NCI-H1048 (cell line): ENCODE measurements around the gene ESCO1.
"Not testable (repeated sequence)": the region's sequence is repeated elsewhere in the genome, so short reads cannot be mapped to it uniquely, and the experiment has no call there.

Source experiments
- DNase-seq: peaks from one replicate; lab custom pipeline; 2025; lab: John Stamatoyannopoulos, UW

The ESCO1 gene, protein sequence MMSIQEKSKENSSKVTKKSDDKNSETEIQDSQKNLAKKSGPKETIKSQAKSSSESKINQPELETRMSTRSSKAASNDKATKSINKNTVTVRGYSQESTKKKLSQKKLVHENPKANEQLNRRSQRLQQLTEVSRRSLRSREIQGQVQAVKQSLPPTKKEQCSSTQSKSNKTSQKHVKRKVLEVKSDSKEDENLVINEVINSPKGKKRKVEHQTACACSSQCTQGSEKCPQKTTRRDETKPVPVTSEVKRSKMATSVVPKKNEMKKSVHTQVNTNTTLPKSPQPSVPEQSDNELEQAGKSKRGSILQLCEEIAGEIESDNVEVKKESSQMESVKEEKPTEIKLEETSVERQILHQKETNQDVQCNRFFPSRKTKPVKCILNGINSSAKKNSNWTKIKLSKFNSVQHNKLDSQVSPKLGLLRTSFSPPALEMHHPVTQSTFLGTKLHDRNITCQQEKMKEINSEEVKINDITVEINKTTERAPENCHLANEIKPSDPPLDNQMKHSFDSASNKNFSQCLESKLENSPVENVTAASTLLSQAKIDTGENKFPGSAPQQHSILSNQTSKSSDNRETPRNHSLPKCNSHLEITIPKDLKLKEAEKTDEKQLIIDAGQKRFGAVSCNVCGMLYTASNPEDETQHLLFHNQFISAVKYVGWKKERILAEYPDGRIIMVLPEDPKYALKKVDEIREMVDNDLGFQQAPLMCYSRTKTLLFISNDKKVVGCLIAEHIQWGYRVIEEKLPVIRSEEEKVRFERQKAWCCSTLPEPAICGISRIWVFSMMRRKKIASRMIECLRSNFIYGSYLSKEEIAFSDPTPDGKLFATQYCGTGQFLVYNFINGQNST

DNA sequence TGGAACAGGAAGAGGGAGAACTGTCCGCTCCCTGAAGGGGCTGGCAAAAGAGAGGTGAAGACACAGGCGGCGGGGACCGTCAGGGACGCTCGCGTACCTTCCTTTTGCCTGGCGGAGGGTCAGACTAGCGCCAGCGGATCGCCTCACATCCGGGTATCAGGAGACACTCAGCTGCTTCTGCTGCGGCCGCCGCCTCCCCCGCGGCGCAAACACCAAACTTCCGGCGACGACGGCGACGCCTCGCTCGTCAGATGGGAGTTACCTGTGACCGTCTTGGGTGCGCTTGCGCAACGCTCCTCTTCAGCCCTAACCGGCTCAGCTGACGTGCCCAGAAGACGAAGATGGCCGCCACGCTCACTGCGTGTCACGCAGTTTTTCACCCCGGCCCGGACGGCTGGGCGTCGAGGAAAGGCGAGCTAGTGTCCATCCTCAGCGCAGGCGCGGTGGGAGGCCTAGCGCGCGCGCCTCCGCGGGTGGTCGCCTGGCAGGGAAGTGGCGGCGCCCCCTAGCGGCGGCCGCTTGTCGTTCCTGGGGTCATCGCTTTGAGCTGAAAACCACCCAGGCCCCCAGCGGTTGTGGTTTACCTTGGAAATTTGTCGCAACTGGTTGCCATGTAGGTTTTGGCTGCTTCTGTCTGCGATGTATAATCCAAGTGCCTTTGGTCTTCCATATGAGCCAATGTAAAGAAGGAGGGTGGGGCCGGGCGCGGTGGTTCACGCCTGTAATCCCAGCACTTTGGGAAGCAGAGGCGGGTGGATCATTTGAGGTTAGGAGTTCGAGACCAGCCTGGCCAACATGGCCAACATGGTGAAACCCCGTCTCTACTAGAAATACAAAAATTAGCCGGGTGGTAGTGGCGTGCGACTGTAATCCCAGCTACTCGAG is at the start of gene ESCO1:
ESCO1 (minus strand) TSS at position 179 of the 885 bp plus-strand sequence. CDS start 25,861 bp downstream, outside the sequence.
- DNase-seq: peak; percentile 90

DNA sequence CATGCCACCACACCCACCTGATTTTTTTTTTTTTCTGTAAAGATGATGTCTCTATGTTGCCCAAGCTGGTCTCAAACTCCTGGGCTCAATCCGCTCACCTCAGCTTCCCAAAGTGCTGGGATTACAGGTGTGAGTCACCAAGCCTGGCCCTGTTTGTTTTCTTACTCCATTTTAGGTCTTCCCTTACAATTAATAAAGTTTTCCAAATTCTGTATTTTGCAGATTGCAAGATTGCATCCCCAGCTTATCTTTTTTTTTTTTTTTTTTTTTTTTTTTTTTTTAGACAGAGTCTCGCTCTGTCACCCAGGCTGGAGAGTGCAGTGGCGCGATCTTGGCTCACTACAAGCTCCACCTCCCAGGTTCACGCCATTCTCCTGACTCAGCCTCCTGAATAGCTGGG is 39.9 kb upstream of the ESCO1 start:
- DNase-seq: not testable (repeated sequence)

DNA sequence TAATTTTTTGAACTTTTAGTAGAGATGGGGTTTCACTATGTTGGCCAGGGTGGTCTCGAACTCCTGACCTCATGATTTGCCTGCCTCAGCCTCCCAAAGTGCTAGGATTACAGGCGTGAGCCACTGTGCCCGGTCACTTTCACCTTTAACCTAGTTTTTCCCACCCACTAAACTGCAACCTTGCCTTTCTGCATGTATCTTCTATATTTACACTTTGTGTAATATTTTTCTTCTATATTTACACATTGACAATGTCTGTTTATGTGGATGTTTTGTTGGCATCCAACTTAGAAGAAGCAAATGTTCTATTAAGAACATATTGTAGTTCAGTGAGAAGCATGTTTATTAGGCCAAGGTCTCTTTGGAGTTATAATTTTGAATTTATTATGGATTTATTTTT is 38.3 kb upstream of the ESCO1 start:
- no peak for DNase-seq

DNA sequence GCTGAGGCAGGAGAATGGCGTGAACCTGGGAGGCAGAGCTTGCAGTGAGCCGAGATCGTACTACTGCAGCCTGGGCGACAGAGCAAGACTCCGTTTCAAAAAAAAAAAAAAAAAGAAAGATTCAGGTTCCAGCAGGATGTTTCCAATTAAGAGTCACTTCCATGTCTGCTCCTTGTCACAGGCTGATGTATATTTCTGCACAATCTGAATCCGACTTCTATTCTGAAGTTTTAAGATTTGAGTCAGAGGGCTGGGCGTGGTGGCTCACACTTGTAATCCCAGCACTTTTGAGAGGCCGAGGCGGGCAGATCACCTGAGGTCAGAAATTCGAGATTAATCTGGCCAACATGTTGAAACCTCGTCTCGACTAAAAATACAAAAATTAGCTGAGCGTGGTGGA is 36.3 kb upstream of the ESCO1 start:
- no peak for DNase-seq

DNA sequence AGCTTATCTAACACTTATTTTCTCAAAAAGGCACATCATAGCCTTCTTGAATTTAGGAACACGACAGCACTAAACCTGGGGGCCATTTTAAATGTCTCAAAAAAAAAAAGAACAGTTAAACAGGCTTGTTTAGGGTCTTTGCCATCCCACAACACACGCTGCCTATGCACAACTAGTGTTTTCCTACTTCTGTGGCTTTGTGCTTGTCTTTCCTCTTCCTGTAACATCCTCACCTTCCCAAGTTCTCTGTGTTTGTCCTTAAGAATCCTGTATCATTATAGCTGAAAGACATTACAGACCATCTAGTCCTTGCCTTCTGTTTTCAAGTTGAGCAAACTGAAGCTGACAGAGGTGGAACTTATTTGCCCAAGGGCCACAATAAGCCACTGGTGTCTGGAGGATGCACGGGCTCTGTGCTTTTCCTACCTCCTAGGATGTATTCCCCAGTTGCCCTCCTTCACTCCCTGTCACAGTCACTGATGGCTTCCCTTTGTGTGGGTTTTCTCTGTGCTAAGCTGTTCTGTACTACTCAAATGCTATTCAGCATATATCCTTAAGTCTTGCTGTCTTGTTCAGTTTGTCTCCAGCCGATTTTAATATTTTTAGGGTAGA is 34.2 kb upstream of the ESCO1 start:
- DNase-seq: no peak

DNA sequence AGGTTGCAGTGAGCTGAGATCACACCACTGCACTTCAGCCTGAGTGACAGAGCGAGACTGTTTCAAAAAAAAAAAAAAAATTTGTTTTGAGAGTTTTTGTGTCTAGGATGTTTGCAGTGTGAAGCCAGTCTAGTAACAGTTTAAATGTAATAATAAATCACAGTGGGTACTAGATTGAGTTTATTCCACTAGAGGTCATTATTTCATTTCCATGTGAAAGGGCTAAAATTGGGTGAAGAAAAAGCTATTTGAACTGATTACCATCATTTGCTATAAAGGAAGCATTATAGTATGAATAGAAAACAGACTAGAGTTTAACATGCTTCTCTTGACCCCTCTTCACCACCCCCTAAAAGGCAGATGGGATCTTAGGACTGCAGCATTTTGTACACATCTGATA is 31.9 kb upstream of the ESCO1 start:
- no peak for DNase-seq

DNA sequence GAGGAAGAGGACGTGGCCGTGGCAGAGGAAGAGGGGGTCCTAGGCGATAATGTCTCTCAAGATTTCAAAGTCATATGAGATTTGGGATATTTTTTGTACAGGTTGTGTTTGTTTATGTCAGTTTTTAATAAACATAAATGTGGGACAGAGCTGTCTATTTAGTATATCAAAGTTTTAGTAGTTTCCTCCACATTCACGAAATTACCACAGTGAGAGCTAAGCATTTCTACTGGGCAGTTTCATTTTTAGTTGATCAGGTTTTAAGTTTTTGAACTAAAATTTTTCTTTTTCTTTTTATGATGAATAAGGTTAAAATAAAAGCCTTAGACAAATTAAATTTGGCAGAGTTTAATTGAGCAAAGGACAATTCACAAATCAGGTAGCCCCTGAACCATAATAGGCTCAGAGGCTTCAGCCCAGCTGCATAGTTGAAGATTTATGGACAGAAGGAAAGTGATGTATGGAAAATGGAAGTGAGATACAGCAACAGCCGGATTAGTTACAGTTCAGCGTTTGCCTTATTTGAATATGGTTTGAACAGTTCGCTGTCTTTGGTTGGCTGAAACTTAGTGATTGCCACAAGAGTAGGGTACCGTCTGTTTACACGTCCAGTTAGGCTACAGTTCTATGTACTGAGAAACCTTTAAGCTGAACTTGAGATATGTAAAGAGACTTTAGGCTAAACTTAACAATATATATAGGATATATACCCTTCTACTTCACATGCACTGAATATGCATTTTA is 28.8 kb upstream of the ESCO1 start:
- DNase-seq: no peak

DNA sequence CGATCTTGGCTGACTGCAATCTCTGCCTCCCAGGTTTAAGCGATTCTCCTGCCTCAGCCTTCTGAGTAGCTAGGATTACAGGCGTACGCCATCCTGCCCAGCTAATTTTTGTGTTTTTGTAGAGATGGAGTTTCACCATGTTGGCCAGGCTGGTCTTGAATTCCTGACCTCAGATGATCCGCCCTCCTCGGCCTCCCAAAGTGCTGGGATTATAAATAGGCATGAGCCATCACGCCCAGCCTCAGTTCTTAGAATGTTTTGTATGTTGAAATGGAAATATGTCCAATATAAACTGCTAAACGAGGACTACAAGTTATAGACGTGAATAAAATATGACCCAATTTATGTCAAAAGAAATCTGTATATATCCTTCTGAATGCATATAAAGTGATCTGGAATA is 21.1 kb upstream of the ESCO1 start:
- DNase-seq: not testable (repeated sequence)

DNA sequence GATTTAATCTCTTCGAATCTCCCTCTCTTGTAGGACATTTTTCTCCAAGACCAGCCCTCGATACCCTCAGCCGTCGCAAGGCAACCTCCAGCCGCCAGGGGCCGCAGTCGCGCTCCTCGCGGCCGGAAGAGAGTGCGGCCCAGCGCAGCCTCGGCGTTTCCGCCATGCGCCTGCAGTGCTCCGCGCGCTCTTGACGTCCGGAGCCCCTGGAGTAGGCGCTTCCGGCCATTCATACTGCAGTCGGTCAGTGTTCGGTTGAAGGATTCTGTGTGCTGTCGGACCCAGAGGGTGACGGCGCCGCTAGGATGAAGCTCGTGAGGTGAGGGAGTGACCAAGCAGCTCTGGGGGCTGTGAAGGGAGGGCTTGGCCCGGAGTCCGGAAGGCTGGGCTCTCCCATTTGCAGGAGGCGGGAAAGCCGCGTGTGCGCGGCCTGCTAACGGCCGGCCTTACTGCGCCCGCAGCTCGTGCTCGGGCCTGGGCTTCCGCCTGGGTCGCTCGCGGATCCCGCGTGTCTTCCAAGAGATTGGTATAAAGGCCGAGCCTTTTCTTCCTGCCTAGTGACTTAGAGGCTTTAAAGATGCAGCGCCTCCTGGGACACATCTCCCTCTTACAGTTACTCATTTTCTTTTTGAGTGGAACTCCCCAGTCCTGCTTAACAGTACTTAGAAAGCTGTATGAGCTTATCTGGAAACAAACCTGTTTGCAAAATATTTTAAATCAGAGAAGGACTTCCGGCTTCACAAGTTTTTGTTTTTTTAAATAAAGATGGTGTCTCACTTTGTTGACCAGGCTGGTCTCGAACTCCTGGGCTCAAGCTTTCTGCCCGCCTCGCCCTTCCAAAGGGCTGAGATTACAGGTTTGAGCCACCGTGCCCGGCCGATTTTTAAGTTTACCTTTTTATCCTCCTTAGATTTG is 11.9 kb upstream of the ESCO1 start, which contains the start of gene SNRPD1:
SNRPD1 (plus strand) TSS at position 190 of the 915 bp plus-strand sequence; CDS start at position 306, 116 bp downstream.
- peak; percentile 81 for DNase-seq

DNA sequence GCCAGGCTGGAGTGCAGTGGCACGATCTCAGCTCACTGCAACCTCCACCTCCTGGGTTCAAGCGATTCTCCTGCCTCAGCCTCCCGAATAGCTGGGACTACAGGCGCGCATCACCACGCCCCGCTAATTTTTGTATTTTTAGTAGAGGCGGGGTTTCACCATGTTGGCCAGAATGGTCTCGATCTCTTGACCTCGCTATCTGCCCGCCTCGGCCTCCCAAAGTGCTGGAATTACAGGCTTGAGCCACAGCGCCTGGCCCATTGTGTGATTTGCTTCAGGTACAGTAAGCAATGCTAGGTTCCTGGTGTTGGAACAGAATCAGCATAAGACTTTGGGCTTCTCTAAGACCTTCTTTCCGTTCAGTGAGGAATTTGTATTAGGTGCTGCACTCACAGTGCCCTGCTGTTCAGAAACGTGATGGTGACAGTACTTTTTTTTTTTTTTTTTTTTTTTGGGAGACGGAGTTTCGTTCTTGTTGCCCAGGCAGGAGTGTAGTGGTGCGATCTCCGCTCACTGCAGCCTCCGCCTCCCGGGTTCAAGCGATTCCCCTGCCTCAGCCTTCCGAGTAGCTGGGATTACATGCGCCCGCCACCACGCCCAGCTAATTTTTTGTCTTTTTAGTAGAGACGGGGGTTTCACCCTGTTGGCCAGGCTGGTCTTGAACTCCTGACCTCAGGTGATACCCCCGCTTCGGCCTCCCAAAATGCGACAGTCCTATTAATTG is 11.1 kb upstream of the ESCO1 start:
- DNase-seq: not testable (repeated sequence)

DNA sequence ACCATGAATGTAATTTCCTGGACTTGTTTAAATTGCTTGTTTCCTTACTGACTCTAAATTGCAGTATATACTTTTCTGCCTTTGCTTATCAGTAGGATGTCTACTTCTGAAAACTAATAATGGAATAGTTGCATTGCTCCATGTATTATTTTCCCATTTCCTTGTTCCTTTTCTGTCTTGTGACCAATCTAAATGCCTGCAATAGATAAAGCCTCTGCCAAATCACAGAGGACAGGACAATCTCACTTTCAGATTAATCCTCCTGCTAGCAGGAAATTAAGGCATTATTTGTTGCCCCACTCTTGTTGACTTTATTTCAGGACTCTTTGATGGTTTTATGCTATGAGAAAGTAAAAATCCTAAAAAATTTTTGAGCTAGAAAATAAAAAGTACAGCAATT is 4.7 kb upstream of the ESCO1 start:
- DNase-seq: no peak

DNA sequence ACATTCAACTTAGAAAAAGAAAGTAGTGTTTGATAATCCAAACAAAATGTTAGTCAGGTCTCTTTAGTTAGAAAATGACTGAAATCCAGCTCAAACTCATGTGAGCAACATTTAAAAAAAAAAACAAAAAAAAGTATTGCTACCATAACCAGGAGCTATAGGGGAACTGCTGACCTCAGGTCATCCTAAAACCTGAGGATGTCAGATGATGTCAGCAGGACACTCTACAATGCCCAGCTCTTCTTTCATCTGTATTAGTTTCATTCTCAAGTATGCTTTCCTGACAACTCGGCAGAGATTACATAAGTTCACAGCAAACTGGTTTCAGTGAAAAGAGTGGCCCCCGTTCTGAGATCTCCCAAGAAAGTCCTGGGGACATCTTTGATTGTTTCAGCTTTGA is 4.2 kb upstream of the ESCO1 start:
- no peak for DNase-seq

DNA sequence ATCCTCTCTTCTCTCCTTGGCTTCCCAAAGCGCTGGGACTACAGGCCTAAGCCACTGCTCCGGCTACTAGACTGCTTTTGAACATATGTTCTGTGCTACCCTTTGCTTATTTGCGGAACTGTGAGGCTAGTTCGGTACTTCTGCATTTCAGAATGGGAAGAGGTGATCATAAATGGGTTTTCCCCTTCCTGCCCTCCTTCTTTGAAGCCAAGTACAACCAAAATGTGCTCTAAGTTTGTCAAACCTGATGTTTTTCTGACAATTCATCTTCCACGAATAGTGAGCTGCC is 1.7 kb upstream of the ESCO1 start:
- DNase-seq: no peak

DNA sequence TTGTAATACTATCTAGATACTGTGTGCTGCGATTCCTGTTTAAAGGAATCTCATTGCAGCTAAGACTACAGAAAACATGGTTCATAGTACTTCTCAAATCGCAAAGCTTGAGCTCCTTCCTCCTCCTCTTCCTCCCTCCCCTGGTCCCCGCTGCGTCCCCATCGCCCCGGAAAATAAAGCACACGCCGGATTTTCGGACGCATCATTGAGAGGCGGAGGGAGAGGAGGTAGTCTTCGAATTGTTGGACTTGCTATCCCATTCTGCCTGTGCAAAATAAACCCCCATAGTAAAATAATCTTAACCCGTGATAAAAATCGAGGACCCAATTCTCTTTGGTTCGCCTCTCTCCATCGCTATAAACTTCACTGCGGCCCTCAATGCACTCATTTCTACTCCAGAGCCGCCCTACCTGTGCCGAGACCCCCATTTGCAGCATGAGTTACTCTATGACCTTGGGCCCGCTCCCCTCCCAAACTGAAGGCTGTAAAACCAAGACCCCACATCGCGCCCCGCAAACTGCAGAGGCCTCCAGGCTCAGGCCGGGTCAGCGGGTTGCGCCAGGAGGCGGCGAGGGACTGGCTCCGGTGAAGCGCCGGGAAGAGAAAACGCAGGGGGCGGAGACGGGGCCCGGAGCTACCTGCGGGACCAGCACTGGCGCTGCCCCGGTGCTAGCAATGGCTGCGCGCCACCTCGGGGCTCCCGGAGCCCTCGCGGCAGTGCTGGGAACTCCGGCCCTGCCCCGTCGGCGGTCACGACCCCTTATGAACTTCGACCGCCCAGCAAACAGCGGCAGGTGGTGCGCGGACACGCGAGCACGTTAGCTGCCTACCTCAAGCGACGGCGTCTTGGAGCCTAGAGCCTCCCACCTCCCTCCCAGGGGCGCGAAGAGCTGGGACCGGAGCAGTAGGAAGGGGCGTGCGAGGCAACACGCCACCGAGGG is 649 bp downstream of the ESCO1 start:
- DNase-seq: peak; percentile 27

DNA sequence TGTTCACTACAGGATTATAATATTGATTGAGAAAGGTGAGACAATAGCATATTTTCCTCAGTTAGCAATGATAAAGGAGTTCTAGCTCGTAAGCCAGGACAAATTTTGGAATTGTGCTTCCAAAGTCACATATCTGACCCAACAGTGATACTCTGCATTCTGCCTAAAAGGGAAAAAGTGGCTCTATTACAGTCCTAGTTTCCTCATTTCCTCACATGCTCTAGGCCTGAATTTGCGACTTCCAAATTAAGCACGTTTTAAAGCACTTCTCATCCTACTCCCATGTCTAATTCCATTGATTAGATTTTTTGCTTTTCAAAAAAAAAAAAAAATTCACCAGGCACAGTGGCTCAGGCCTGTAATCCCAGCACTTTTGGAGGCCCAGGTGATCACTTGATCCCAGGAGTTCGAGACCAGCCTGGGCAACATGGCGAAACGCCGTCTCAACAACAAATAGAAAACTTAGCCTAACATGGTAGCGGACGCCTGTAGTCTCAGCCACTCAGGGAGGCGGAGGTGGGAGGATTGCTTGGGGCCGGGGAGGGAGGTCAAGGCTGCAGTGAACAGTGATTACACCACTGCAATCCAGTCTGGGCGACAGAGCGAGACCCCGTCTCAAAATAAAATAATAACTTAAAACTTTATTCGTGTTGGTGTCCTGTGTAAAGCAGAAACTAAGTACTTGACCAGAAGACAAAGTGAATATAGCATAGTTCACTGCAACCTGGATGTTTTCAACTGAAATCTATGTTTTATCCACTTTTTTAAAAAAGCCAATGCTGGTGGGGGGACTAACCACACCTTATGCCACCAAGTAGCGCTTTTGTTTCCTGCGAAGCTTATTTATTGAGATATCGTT is 1.5 kb downstream of the ESCO1 start:
- no peak for DNase-seq

DNA sequence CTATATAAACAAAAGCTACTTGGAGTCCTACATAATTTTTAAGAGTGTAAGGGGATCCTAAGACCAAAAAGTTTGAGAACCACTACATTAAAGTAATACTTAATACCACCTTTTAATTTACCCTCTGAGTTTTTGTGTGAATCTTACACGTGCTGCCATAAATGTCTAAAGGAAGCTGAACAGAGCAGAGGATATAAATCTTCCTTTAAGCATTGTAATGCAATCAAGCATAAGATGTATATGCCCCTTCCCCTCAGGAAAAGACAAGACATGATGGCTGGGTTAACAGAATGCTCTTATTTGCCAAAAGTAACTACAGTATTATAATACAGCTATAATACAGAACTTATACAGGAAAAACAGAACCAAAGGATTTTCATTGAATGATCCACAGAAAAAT is 2.9 kb downstream of the ESCO1 start:
- no peak for DNase-seq
